ENCODE measurements around the gene SEL1L. TPM values are rescaled to one million over a fixed set of nuclear protein-coding genes. Genes with fewer than 3 reads are reported as not detected.

Gene SEL1L
- total and polyA plus RNA-seq, 7 donors: 15.5 to 83.4 (median 45.2) TPM

DNA sequence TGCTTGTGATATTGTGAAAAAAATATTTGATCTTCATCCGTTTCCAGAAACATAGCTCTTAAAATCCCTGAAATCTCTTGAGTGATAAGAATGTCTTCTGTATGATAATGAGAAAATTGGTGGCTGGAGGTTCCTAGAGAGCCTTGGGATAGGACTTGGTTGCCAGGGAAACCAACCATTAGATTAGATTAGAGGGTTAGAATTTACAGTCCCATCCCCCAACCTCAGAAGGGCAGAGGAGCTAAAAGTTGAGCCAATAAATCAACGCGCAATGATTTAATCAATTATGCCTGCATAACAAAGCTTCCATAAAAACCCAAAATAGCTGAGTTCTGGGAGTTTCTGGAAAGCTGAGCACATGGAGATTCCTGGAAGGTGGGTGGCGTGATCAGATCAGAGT is 10.6 kb downstream of the SEL1L start:
- H3K4me1 ChIP-seq: peaks cover 18% of the 10 kb centered on the region
- DNase-seq: no peak
- H3K9me3 ChIP-seq: no peaks in the 10 kb centered on the region
- peaks cover 0 to 2% (median 0%) of the 10 kb centered on the region in 3 donors for H3K27me3 ChIP-seq (ENCODE audit: insufficient read depth in 3 of 3, low read length in 2 of 3)
- H3K4me3 ChIP-seq: no peak overlapping the region
- 72 to 83% (median 82%) methylated on average over 4 of the region's 4 CpGs for WGBS, 3 donors
- peaks cover 0 to 71% of the 10 kb centered on the region in 2 donors for H3K36me3 ChIP-seq (ENCODE audit: insufficient read depth in 1 of 2, low read depth in 1 of 2)
- H3K27ac ChIP-seq: no peak overlapping the region
- no peak for ATAC-seq
- TF ChIP-seq, protein P1, sequence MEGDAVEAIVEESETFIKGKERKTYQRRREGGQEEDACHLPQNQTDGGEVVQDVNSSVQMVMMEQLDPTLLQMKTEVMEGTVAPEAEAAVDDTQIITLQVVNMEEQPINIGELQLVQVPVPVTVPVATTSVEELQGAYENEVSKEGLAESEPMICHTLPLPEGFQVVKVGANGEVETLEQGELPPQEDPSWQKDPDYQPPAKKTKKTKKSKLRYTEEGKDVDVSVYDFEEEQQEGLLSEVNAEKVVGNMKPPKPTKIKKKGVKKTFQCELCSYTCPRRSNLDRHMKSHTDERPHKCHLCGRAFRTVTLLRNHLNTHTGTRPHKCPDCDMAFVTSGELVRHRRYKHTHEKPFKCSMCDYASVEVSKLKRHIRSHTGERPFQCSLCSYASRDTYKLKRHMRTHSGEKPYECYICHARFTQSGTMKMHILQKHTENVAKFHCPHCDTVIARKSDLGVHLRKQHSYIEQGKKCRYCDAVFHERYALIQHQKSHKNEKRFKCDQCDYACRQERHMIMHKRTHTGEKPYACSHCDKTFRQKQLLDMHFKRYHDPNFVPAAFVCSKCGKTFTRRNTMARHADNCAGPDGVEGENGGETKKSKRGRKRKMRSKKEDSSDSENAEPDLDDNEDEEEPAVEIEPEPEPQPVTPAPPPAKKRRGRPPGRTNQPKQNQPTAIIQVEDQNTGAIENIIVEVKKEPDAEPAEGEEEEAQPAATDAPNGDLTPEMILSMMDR (IDR thresholded peaks at IDR 0.05): no peak
- intact Hi-C loops (cut with DNase I): no loop called here

DNA sequence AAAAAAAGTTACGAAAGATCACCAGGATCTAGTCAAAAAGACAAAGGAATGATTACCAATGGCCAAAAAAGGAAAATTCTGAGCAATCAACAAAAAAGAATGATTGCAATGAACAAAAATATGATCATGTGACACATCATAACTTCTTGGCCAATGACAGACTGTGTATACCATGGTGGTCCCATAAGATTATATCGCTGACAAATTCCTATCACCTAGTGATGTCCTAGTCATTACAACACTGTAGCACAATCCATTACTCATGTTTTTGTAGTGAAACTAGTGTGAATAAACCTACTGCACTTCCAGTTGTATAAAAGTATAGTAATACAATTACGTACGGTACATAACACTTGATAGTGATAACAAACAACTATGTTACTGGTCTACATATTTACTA is 12.3 kb downstream of the SEL1L start:
- TF ChIP-seq, protein P1 (IDR thresholded peaks at IDR 0.05): no peak
- DNase-seq: no peak
- Histone ChIP-seq H3K4me1 (peaks cover 32% of the 10 kb centered on the region), H3K36me3 (ENCODE audit: insufficient read depth in 1 of 2, low read depth in 1 of 2) (peaks cover 0 to 68% of the 10 kb centered on the region in 2 donors), H3K27ac (no peak overlapping the region), H3K27me3 (ENCODE audit: insufficient read depth in 3 of 3, low read length in 2 of 3) (peaks cover 0 to 2% (median 0%) of the 10 kb centered on the region in 3 donors), H3K9me3 (no peaks in the 10 kb centered on the region), H3K4me3 (no peak overlapping the region)
- no peak for ATAC-seq
- 97 to 98% (median 97%) methylated on average over 4 of the region's 4 CpGs for WGBS, 3 donors
- intact Hi-C loops (cut with DNase I): no loop called here

DNA sequence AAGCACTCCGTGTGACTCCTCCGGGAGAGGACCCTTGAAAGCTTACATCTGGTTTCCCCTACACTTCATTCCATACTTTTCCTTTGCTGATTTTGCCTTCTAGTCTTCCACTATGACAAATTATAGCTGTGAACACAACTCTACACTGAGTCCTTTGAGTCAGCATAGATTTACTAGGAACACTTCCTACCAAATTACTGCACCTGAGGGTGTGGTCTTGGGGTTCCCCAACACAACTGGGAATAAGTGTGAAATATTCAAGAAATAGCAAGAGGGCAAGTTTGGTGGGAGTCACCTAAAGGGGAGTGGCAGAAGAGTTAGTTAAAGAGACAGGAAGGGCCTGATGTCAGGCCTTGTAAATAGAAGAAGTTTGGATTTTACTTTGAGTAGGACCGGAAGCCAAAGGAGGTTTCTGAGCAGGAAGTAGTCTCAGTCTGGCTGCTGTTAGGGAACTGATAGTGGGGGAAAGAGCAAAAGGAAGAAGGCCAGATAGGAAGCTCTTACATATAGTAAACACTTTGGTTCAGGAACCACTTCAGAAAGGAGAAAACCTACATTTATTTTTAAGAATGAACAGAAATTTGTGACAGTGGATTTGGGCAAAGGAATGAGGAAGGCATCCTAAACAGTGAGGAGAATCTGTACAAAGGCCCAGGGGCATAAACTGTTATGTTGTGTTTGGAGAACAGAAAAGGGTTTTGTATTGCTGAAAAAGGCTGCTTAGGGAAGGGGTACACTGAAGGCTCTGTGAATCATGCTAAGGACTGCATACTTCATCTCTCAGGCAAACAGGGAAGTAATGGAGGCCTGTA is 14.2 kb downstream of the SEL1L start:
- Histone ChIP-seq H3K4me1 (peaks cover 36% of the 10 kb centered on the region), H3K9me3 (no peaks in the 10 kb centered on the region), H3K27me3 (ENCODE audit: insufficient read depth in 3 of 3, low read length in 2 of 3) (peaks cover 0 to 2% (median 0%) of the 10 kb centered on the region in 3 donors), H3K27ac (peak overlapping the region; percentile 32), H3K4me3 (no peak overlapping the region), H3K36me3 (ENCODE audit: insufficient read depth in 1 of 2, low read depth in 1 of 2) (peaks cover 0 to 49% of the 10 kb centered on the region in 2 donors)
- intact Hi-C loops (cut with DNase I): no loop called here
- ATAC-seq: no peak
- DNase-seq: no peak
- WGBS, 3 donors: 68 to 77% (median 76%) methylated on average over 3 of the region's 3 CpGs
- TF ChIP-seq, protein P1 (IDR thresholded peaks at IDR 0.05): no peak

DNA sequence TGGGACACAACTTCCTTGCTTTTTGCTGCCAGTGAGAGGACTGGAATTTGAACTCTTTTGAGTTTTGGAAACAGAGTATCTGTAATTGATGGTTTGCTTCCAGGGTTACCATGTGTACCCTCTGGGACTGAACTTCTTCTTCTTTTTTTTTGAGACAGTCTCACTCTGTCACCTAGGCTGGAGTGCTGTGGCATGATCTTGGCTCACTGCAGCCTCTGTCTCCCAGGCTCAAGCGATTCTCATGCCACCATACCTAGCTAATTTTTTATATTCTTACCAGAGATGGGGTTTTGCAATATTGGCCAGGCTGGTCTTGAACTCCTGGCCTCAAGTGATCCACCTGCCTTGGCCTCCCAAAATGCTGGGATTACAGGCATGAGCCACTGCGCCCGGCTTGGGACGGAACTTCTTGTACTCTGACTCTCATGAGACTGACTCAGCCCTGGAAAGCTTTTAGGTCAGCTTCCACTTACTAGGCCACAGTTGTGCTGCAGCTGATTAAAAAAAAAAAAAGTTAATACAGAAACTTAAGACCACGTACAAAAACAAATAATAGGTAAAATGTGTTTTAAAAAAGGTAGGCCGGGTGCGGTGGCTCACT is 15.8 kb downstream of the SEL1L start:
- peaks cover 3 to 34% of the 10 kb centered on the region in 2 donors for H3K36me3 ChIP-seq (ENCODE audit: insufficient read depth in 1 of 2, low read depth in 1 of 2)
- intact Hi-C loops (cut with DNase I): no loop called here

More for the DNA sequence above, 15.8 kb downstream of the SEL1L start:
- H3K9me3 ChIP-seq: no peaks in the 10 kb centered on the region
- H3K4me1 ChIP-seq: peaks cover 36% of the 10 kb centered on the region
- peak; percentile 79 to 96 (median 94) for ATAC-seq
- peaks cover 0 to 2% (median 0%) of the 10 kb centered on the region in 3 donors for H3K27me3 ChIP-seq (ENCODE audit: insufficient read depth in 3 of 3, low read length in 2 of 3)
- WGBS, 3 donors: 42 to 54% (median 49%) methylated on average over 7 of the region's 7 CpGs
- H3K27ac ChIP-seq: peak overlapping the region; percentile 32
- TF ChIP-seq, protein P1 (IDR thresholded peaks at IDR 0.05): no peak
- DNase-seq: peak; percentile 64 to 84
- no peak overlapping the region for H3K4me3 ChIP-seq

Data from psoas muscle (tissue), 8 donors.